ENCODE data around the gene ETS1.
A peak's percentile ranks its signal among the peaks of the same experiment; 100 is the strongest.

Gene ETS1

GRCh38 chr11:128587415-128587814 lies at the start of gene ETS1:
TSS of gene ETS1 (minus strand) at chr11:128587558. CDS start at chr11:128573130, 14,428 bp downstream.
- DNase-seq (ENCODE audit: low spot score in 2 of 2) (no peak), ATAC-seq (no peak)
- H3K36me3 Mint-ChIP-seq = no peaks in the 10 kb centered on the region
- peaks cover 24% of the 10 kb centered on the region for H3K4me1 Mint-ChIP-seq
- no peak within 1 kb of the TSS for H3K27ac Mint-ChIP-seq
- H3K9me3 Mint-ChIP-seq = no peaks in the 10 kb centered on the region
- H3K4me3 Mint-ChIP-seq = no peak within 1 kb of the TSS

GRCh38 chr11:128634395-128634794 lies 47.0 kb upstream of the ETS1 start:
- ATAC-seq = no peak
- Mint-ChIP-seq H3K27ac (no peak overlapping the region), H3K4me1 (peaks cover 38% of the 10 kb centered on the region), H3K9me3 (no peaks in the 10 kb centered on the region), H3K4me3 (no peak overlapping the region), H3K36me3 (peaks cover 5% of the 10 kb centered on the region)
- peak in 1 of 2 donors; percentile 33 for DNase-seq (ENCODE audit: low spot score in 2 of 2)

- Mint-ChIP-seq H3K27ac (no peak overlapping the region), H3K4me3 (no peak overlapping the region), H3K36me3 (peaks cover 6% of the 10 kb centered on the region), H3K4me1 (peaks cover 47% of the 10 kb centered on the region), H3K9me3 (no peaks in the 10 kb centered on the region)
- ATAC-seq (no peak), DNase-seq (ENCODE audit: low spot score in 2 of 2) (no peak)
Measured at GRCh38 chr11:128633384-128633965, 46.1 kb upstream of the ETS1 start.

GRCh38 chr11:128632141-128632791 lies 44.9 kb upstream of the ETS1 start:
- Mint-ChIP-seq H3K4me3 (no peak overlapping the region), H3K9me3 (no peaks in the 10 kb centered on the region), H3K27ac (peak overlapping the region; percentile 51), H3K4me1 (peaks cover 59% of the 10 kb centered on the region), H3K36me3 (peaks cover 11% of the 10 kb centered on the region)
- no peak for ATAC-seq
- DNase-seq (ENCODE audit: low spot score in 2 of 2) = no peak

- H3K9me3 Mint-ChIP-seq = no peaks in the 10 kb centered on the region
- H3K4me1 Mint-ChIP-seq = peaks cover 75% of the 10 kb centered on the region
- ATAC-seq (peak; percentile 81), DNase-seq (ENCODE audit: low spot score in 2 of 2) (peak; percentile 90 to 94)
- peaks cover 11% of the 10 kb centered on the region for H3K36me3 Mint-ChIP-seq
- H3K27ac Mint-ChIP-seq = peak overlapping the region; percentile 95
- H3K4me3 Mint-ChIP-seq = peak overlapping the region; percentile 68
Measured at GRCh38 chr11:128630367-128631230, 43.2 kb upstream of the ETS1 start.

GRCh38 chr11:128629516-128630106 lies 42.3 kb upstream of the ETS1 start:
- ATAC-seq = no peak
- H3K4me1 Mint-ChIP-seq = peaks cover 83% of the 10 kb centered on the region
- DNase-seq (ENCODE audit: low spot score in 2 of 2) = no peak
- H3K36me3 Mint-ChIP-seq = peaks cover 11% of the 10 kb centered on the region
- no peaks in the 10 kb centered on the region for H3K9me3 Mint-ChIP-seq
- H3K27ac Mint-ChIP-seq = peak overlapping the region; percentile 95
- peak overlapping the region; percentile 68 for H3K4me3 Mint-ChIP-seq

GRCh38 chr11:128628686-128629085 lies 41.3 kb upstream of the ETS1 start:
- Mint-ChIP-seq H3K27ac (peak overlapping the region; percentile 95), H3K4me3 (peak overlapping the region; percentile 68), H3K9me3 (no peaks in the 10 kb centered on the region), H3K36me3 (peaks cover 11% of the 10 kb centered on the region), H3K4me1 (peaks cover 88% of the 10 kb centered on the region)
- DNase-seq (ENCODE audit: low spot score in 2 of 2) (peak in 1 of 2 donors; percentile 67), ATAC-seq (peak; percentile 70)

- ATAC-seq (peak; percentile 33), DNase-seq (ENCODE audit: low spot score in 2 of 2) (no peak)
- peak overlapping the region; percentile 68 for H3K4me3 Mint-ChIP-seq
- H3K9me3 Mint-ChIP-seq = no peaks in the 10 kb centered on the region
- peak overlapping the region; percentile 95 for H3K27ac Mint-ChIP-seq
- H3K4me1 Mint-ChIP-seq = peaks cover 92% of the 10 kb centered on the region
- H3K36me3 Mint-ChIP-seq = peaks cover 11% of the 10 kb centered on the region
Measured at GRCh38 chr11:128628325-128628673, 40.9 kb upstream of the ETS1 start.

- peak; percentile 65 for ATAC-seq
- Mint-ChIP-seq H3K36me3 (peaks cover 11% of the 10 kb centered on the region), H3K4me3 (peak overlapping the region; percentile 68), H3K4me1 (peaks cover 97% of the 10 kb centered on the region), H3K27ac (peak overlapping the region; percentile 95), H3K9me3 (no peaks in the 10 kb centered on the region)
- DNase-seq (ENCODE audit: low spot score in 2 of 2) = peak in 1 of 2 donors; percentile 71
Measured at GRCh38 chr11:128627666-128628324, 40.4 kb upstream of the ETS1 start.

- Mint-ChIP-seq H3K27ac (peak overlapping the region; percentile 95), H3K4me3 (peak overlapping the region; percentile 68), H3K9me3 (no peaks in the 10 kb centered on the region), H3K4me1 (peaks cover 100% of the 10 kb centered on the region), H3K36me3 (peaks cover 11% of the 10 kb centered on the region)
- DNase-seq (ENCODE audit: low spot score in 2 of 2) (peak in 1 of 2 donors; percentile 46), ATAC-seq (no peak)
Measured at GRCh38 chr11:128626913-128627665, 39.7 kb upstream of the ETS1 start.

GRCh38 chr11:128625746-128626145 lies 38.4 kb upstream of the ETS1 start:
- Mint-ChIP-seq H3K27ac (peak overlapping the region; percentile 95), H3K4me1 (peaks cover 95% of the 10 kb centered on the region), H3K9me3 (no peaks in the 10 kb centered on the region), H3K36me3 (peaks cover 11% of the 10 kb centered on the region), H3K4me3 (peak overlapping the region; percentile 68)
- DNase-seq (ENCODE audit: low spot score in 2 of 2) = peak in 1 of 2 donors; percentile 46
- no peak for ATAC-seq

GRCh38 chr11:128625326-128625725 lies 38.0 kb upstream of the ETS1 start:
- H3K27ac Mint-ChIP-seq = peak overlapping the region; percentile 95
- H3K36me3 Mint-ChIP-seq = peaks cover 9% of the 10 kb centered on the region
- H3K4me3 Mint-ChIP-seq = peak overlapping the region; percentile 68
- ATAC-seq (no peak), DNase-seq (ENCODE audit: low spot score in 2 of 2) (peak in 1 of 2 donors; percentile 48)
- H3K4me1 Mint-ChIP-seq = peaks cover 95% of the 10 kb centered on the region
- no peaks in the 10 kb centered on the region for H3K9me3 Mint-ChIP-seq

- Mint-ChIP-seq H3K4me1 (peaks cover 95% of the 10 kb centered on the region), H3K4me3 (peak overlapping the region; percentile 68), H3K36me3 (peaks cover 7% of the 10 kb centered on the region), H3K9me3 (no peaks in the 10 kb centered on the region), H3K27ac (peak overlapping the region; percentile 95)
- ATAC-seq (peak; percentile 61), DNase-seq (ENCODE audit: low spot score in 2 of 2) (peak in 1 of 2 donors; percentile 76)
Measured at GRCh38 chr11:128624269-128625175, 37.2 kb upstream of the ETS1 start.

All from stimulated activated effector memory CD8-positive, alpha-beta T cell treated with anti-CD3 and anti-CD28 coated beads, Interleukin-12 subunit alpha, Interleukin-12 subunit beta, amount 100 ng/mL, for 72 hours (primary cell).